Caco-2 (cell line): ENCODE measurements around the gene ERI2. TPM values are rescaled to one million over a fixed set of nuclear protein-coding genes. Genes with fewer than 3 reads are reported as not detected.
"Not testable (repeated sequence)": the region's sequence is repeated elsewhere in the genome, so short reads cannot be mapped to it uniquely, and the experiment has no call there.

Source experiments
- BruUV-seq: library from RNA; stranded (reverse); fragments of 400-500 nt; replicated peaks from 2 replicates; lab custom pipeline; 2021; lab: Mats Ljungman, UMichigan
- CTCF ChIA-PET: fragments of 300-600 bp; sonication (Branson Sonifier 250); formaldehyde crosslinking; loops from one replicate; lab custom pipeline; 2022; ENCODE audit warnings: antibody characterized with exemption; lab: Charles Lee
- POLR2A ChIA-PET: fragments of 300-600 bp; sonication (Branson Sonifier 250); formaldehyde crosslinking; loops from one replicate; lab custom pipeline; 2022; ENCODE audit warnings: antibody characterized with exemption; lab: Charles Lee
- DNase-seq, 2 experiments: peaks; one replicate each; pipeline versions ENCODE4 v3.0.0 to v3.0.0-alpha.2; 2020 to 2022
- H3K27me3 ChIP-seq: replicated peaks from 2 replicates; pipeline ENCODE4 v1.6.0; 2011; ENCODE audit warnings: low read length; ENCODE audit not compliant: control insufficient read depth, insufficient read depth
- H3K36me3 ChIP-seq: 2 replicates; pipeline ENCODE4 v1.5.1; 2011; ENCODE audit warnings: low read length; ENCODE audit not compliant: control insufficient read depth, insufficient read depth
- H3K4me1 ChIP-seq: fragments of 250-450 bp; sonication (Bioruptor Pico); 2 replicates; pipeline ENCODE4 v1.5.1; 2020; ENCODE audit warnings: mild to moderate bottlenecking
- H3K4me3 ChIP-seq: 2 replicates; pipeline ENCODE4 v1.5.1; 2011; ENCODE audit warnings: low read depth, mild to moderate bottlenecking, control low read depth, low read length
- H3K9me3 ChIP-seq: fragments of 250-450 bp; sonication (Bioruptor Pico); 2 replicates; pipeline ENCODE4 v1.5.1; 2020; ENCODE audit warnings: mild to moderate bottlenecking, moderate library complexity
- H3K27ac Mint-ChIP-seq: one replicate; pipeline ENCODE4 v1.8.0; 2022; ENCODE audit warnings: mixed read lengths; ENCODE audit not compliant: unreplicated experiment
- H3K27me3 Mint-ChIP-seq: one replicate; pipeline ENCODE4 v1.8.0; 2022; ENCODE audit warnings: mixed read lengths; ENCODE audit not compliant: insufficient read depth, unreplicated experiment
- H3K36me3 Mint-ChIP-seq: one replicate; pipeline ENCODE4 v1.8.0; 2022; ENCODE audit warnings: mild to moderate bottlenecking, mixed read lengths; ENCODE audit not compliant: insufficient read depth, unreplicated experiment
- H3K4me1 Mint-ChIP-seq: one replicate; pipeline ENCODE4 v1.8.0; 2022; ENCODE audit warnings: low read depth, mixed read lengths; ENCODE audit not compliant: unreplicated experiment
- H3K4me3 Mint-ChIP-seq: one replicate; pipeline ENCODE4 v1.8.0; 2022; ENCODE audit warnings: mild to moderate bottlenecking, moderate library complexity, mixed read lengths; ENCODE audit not compliant: unreplicated experiment
- H3K9me3 Mint-ChIP-seq: one replicate; pipeline ENCODE4 v1.8.0; 2022; ENCODE audit warnings: mixed read lengths; ENCODE audit not compliant: unreplicated experiment
- CTCF ChIP-seq, 2 experiments: fragments of 200-600 bp in 1 of 2; IDR thresholded peaks; 1 replicate in 1 of 2; 2 replicates in 1 of 2; pipeline versions ENCODE4 v1.5.1 to v1.8.0; 2011 to 2022; ENCODE audit warnings: antibody characterized with exemption in 1 of 2, control low read depth in 1 of 2, inconsistent platforms in 1 of 2, low read depth in 1 of 2, low read length in 1 of 2, mild to moderate bottlenecking in 1 of 2, moderate library complexity in 1 of 2; ENCODE audit not compliant: insufficient read depth in 1 of 2, severe bottlenecking in 1 of 2, unreplicated experiment in 1 of 2
- intact Hi-C: fragments of 100-400 bp; cut with micrococcal nuclease; formaldehyde crosslinking; loops from one replicate; pipeline ENCODE4 v1.10.0; 2022; ENCODE audit not compliant: unreplicated experiment
- total RNA-seq: library from RNA; stranded (reverse); gene quantifications from 2 replicates; pipeline ENCODE4 v1.2.3, GENCODE V29; 2022

ERI2 gene
- total RNA-seq, 1 experiment from 2014 or later, result 24.6 TPM

GRCh38 chr16:20811889-20812439 is 5.7 kb upstream of the ERI2 start:
- H3K4me1 ChIP-seq, result no peaks in the 10 kb centered on the region
- no peaks in the 10 kb centered on the region for H3K4me1 Mint-ChIP-seq
- POLR2A ChIA-PET, result no interaction called here
- H3K27me3 Mint-ChIP-seq, result no peaks in the 10 kb centered on the region
- H3K36me3 Mint-ChIP-seq, result peaks cover 11% of the 10 kb centered on the region
- no peaks in the 10 kb centered on the region for H3K36me3 ChIP-seq
- no peak overlapping the region for H3K4me3 Mint-ChIP-seq
- no peak for TF ChIP-seq CTCF (IDR thresholded peaks at IDR 0.05; ENCODE audit: insufficient read depth in 1 of 2, low read depth in 1 of 2, low read length in 1 of 2, severe bottlenecking in 1 of 2, unreplicated experiment in 1 of 2)
- no peaks in the 10 kb centered on the region for H3K9me3 Mint-ChIP-seq
- no peak overlapping the region for H3K27ac Mint-ChIP-seq
- no peaks in the 10 kb centered on the region for H3K9me3 ChIP-seq
- no peak for DNase-seq
- intact Hi-C loops, result no loop called here
- no TSS peak for BruUV-seq
- CTCF ChIA-PET, result no interaction called here
- H3K4me3 ChIP-seq, result no peak overlapping the region
- H3K27me3 ChIP-seq, result no peaks in the 10 kb centered on the region

- CTCF ChIA-PET, result no interaction called here
- H3K27me3 Mint-ChIP-seq, result no peaks in the 10 kb centered on the region
- Histone ChIP-seq H3K36me3 (no peaks in the 10 kb centered on the region), H3K9me3 (no peaks in the 10 kb centered on the region), H3K4me3 (no peak overlapping the region), H3K4me1 (no peaks in the 10 kb centered on the region), H3K27me3 (no peaks in the 10 kb centered on the region)
- no peak overlapping the region for H3K27ac Mint-ChIP-seq
- peaks cover 19% of the 10 kb centered on the region for H3K36me3 Mint-ChIP-seq
- POLR2A ChIA-PET, result no interaction called here
- H3K9me3 Mint-ChIP-seq, result no peaks in the 10 kb centered on the region
- H3K4me3 Mint-ChIP-seq, result peak overlapping the region; percentile 98
- no peaks in the 10 kb centered on the region for H3K4me1 Mint-ChIP-seq
- intact Hi-C loops, result no loop called here
- TF ChIP-seq CTCF (IDR thresholded peaks at IDR 0.05; ENCODE audit: insufficient read depth in 1 of 2, low read depth in 1 of 2, low read length in 1 of 2, severe bottlenecking in 1 of 2, unreplicated experiment in 1 of 2), result no peak
- DNase-seq, result no peak
- no TSS peak for BruUV-seq
Observed at GRCh38 chr16:20807862-20808261, 1.6 kb upstream of the ERI2 start.

GRCh38 chr16:20805684-20806167 is 546 bp downstream of the ERI2 start:
- H3K27me3 Mint-ChIP-seq, H3K9me3 Mint-ChIP-seq, CTCF ChIA-PET, H3K36me3 ChIP-seq, H3K9me3 ChIP-seq, DNase-seq, H3K27me3 ChIP-seq, H3K4me1 Mint-ChIP-seq, intact Hi-C loops, H3K4me1 ChIP-seq: not testable (repeated sequence)
- Mint-ChIP-seq H3K27ac (peak overlapping the region; percentile 94), H3K36me3 (peaks cover 19% of the 10 kb centered on the region), H3K4me3 (peak overlapping the region; percentile 98)
- POLR2A ChIA-PET, result interaction anchor here (1.5 to 1.6 kb wide), 2 partner anchors 47 to 94 kb away, joined by 5 to 8 read pairs; partner anchors contain the start of genes DCUN1D3 and LYRM1
- BruUV-seq, result TSS peak; percentile 77
- peak overlapping the region; percentile 88 for H3K4me3 ChIP-seq
